ENCODE data around the gene MROH8.
A peak's percentile ranks its signal among the peaks of the same experiment; 100 is the strongest.
"Not testable (repeated sequence)": the region's sequence is repeated elsewhere in the genome, so short reads cannot be mapped to it uniquely, and the experiment has no call there.

The MROH8 gene

GRCh38 chr20:37155987-37156386, 23.4 kb downstream of the MROH8 start:
- DNase-seq = no peak

GRCh38 chr20:37154684-37155298, 24.6 kb downstream of the MROH8 start:
- no peak for DNase-seq

GRCh38 chr20:37152284-37152683, 27.1 kb downstream of the MROH8 start:
- no peak for DNase-seq

- no peak for DNase-seq
Measured at GRCh38 chr20:37151529-37151928, 27.8 kb downstream of the MROH8 start.

- DNase-seq = not testable (repeated sequence)
Measured at GRCh38 chr20:37150864-37151263, 28.5 kb downstream of the MROH8 start.

- DNase-seq = no peak
Measured at GRCh38 chr20:37147250-37147649, 32.1 kb downstream of the MROH8 start.

- DNase-seq = no peak
Measured at GRCh38 chr20:37144856-37145404, 34.4 kb downstream of the MROH8 start.

GRCh38 chr20:37142708-37143107, 36.6 kb downstream of the MROH8 start:
- DNase-seq = no peak

GRCh38 chr20:37137547-37137946, 41.8 kb downstream of the MROH8 start:
- DNase-seq = no peak

- no peak for DNase-seq
Measured at GRCh38 chr20:37133952-37134351, 45.4 kb downstream of the MROH8 start.

GRCh38 chr20:37131486-37131885, 47.9 kb downstream of the MROH8 start:
- no peak for DNase-seq

- DNase-seq = no peak
Measured at GRCh38 chr20:37128803-37129202, 50.5 kb downstream of the MROH8 start.

GRCh38 chr20:37126290-37126689, 53.1 kb downstream of the MROH8 start:
- DNase-seq = not testable (repeated sequence)

- DNase-seq = no peak
Measured at GRCh38 chr20:37123441-37123840, 55.9 kb downstream of the MROH8 start.

- no peak for DNase-seq
Measured at GRCh38 chr20:37120497-37120896, 58.9 kb downstream of the MROH8 start.

- DNase-seq = no peak
Measured at GRCh38 chr20:37119356-37120036, 59.9 kb downstream of the MROH8 start.

GRCh38 chr20:37114012-37114411, 65.3 kb downstream of the MROH8 start:
- DNase-seq = no peak

GRCh38 chr20:37111926-37112455, 67.4 kb downstream of the MROH8 start:
- no peak for DNase-seq

- DNase-seq = no peak
Measured at GRCh38 chr20:37108676-37109075, 70.7 kb downstream of the MROH8 start.

- no peak for DNase-seq
Measured at GRCh38 chr20:37102571-37102970, 76.8 kb downstream of the MROH8 start.

GRCh38 chr20:37096415-37097041, 82.8 kb downstream of the MROH8 start:
- DNase-seq = peak in 1 of 56 donors; percentile 2

All from nucleus accumbens (tissue), 56 donors.